GM19035 (cell line): ENCODE data around the gene WFDC12.

ENCODE experiments used
- ATAC-seq: cut with Tn5 transposase; IDR thresholded peaks from one replicate; pipeline ENCODE4 v1.9.1; 2021; ENCODE audit not compliant: unreplicated experiment

Gene WFDC12

GRCh38 chr20:45115829-45116228, 8.4 kb downstream of the WFDC12 start:
- ATAC-seq: no peak

GRCh38 chr20:45115386-45115774, 8.9 kb downstream of the WFDC12 start:
- ATAC-seq: no peak

DNA sequence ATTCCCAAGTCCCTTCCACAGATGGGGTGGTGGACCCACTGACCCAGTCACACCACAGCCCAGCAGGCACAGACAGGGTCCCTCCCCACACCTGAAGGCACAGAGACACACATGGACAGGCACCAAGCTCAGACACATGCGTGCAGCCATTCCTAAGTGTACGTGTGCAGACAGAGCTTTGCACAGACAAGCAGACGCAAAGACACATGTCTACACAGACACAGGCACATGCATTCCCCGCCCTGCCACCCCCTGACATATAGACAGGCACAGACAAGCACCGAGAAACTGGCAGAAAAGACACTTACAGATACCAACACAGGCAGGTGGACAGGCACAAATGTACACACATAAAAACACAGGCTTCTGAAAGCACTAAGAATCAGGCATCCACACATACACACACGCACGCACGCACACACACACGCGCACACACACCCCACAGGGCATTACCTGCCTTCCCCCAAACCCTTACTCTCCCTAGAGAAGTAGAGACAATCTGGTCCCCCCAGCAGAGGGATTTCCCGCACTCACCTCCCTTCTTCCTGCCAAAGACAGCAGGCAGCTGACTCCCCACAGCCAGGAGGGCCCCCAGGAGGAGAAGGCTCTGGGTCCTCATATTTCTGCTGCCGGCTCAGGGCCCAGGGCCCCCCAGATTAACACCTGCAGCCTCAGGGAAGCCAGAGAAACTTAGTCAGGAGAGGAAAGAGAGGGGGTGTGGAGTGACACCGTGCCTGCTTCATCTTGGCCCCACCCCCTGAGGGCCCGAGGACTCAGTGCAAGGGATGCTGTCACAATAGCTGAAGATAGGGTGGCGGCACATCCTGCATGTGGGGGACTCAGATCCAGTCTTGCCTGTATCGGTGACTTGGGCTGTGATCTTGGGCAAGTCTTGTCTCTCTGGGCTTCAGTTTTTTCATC, 9.5 kb downstream of the WFDC12 start, which contains the start of gene WFDC5:
Gene WFDC5 (minus strand): TSS at position 710 of the 921 bp plus-strand sequence. CDS start 91 bp downstream, at position 619.
- ATAC-seq: no peak

- ATAC-seq: no peak
These were observed 10.4 kb downstream of the WFDC12 start for GRCh38 chr20:45113865-45114264.

DNA sequence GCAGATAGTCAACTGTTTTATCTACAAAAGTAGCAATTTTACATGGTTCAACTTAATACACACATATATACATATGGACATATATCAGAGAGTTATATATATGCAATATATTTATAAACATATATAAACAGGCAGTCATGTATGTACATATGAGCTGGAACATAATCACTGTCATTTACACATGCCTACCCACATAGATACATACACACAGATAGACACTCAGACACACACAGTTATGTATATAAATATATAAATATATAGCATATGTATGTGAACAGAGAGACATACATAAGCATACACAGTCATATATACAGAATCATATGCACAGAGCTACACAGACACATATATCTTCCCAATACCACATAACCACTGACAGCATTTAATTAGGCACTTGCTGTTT, 11.5 kb downstream of the WFDC12 start:
- no peak for ATAC-seq

- no peak for ATAC-seq
These were observed 12.3 kb downstream of the WFDC12 start for GRCh38 chr20:45111799-45112471.

DNA sequence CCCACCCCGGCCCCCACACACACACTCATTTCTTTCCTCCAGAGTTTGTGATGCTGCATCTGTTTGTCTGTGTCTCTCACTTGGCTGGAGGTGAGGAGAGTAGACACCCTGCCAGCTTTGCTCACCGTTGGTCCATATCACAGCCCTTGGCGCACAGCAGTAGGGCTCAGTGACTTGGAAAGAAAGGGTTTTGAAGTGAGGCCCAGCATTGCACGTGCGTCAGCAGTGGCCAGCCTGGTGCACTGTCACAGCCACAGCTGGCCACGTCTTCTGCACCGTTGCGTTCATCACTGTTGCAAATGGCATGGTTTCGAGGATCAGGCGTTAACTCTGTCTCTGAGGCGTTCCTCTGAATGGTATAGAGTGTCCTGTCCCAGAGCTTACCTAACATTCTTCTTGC, 13.0 kb downstream of the WFDC12 start:
- no peak for ATAC-seq

DNA sequence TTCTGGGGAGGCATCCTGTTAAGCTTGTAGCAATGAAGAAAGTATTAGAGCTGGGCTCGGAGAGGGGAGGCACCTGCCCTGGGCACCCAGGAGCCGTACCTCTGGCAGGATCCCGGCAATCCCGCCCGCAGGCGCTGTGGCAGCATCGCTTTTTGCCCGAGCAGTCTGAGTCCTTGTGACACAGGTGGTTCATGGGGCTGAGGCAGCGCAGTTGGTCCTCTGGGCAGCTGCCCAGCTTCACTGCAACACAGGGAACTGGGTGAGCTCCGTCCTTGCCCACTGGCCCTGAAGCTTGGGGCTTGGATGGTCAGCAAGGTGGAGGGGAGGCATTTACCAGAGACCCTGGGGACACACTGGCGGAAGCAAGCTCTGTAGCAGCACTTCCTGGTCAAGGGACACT, 14.0 kb downstream of the WFDC12 start:
- no peak for ATAC-seq

DNA sequence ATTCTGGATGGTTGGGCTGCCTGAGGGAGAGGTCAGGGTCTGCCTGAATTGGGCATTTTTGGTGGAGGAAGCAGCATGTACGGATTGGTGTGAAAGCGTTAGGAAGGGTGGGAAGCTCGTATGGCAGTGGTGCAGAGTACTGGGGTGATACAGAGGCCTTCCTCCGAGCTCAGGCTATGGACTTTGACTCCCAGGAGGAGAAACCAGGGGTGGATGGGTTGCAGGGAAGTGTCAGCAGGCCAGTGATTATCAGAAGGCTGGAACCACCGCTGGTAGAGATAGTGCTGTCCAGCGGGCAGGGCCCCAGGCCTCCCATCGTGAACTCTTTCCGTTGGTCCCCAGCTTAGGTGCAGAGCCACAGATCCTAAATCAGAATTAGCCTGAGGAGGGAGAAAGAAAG, 14.6 kb downstream of the WFDC12 start:
- no peak for ATAC-seq

- no peak for ATAC-seq
These were observed 18.9 kb downstream of the WFDC12 start for GRCh38 chr20:45105317-45105716.

GRCh38 chr20:45104786-45105185, 19.5 kb downstream of the WFDC12 start:
- no peak for ATAC-seq

DNA sequence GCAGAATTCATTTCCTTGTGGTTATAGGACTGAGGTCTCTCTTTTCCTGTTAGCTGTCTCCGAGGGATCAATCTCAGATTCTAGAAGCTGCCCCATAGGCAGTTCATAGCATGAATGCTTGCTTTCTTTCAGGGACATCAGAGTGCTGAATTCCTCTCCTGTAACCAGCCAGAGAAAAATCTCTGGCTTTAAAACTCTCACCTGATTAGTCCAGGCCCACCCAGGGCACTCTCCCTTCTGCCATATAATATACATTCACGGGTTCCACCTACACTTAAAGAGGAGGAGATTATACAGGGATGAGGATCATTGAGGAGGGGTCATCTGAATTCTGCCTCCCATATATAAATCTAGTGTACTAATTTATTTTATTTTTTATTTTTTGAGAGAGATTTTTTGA, 21.2 kb downstream of the WFDC12 start:
- no peak for ATAC-seq

GRCh38 chr20:45101333-45101850, 22.9 kb downstream of the WFDC12 start:
- no peak for ATAC-seq

DNA sequence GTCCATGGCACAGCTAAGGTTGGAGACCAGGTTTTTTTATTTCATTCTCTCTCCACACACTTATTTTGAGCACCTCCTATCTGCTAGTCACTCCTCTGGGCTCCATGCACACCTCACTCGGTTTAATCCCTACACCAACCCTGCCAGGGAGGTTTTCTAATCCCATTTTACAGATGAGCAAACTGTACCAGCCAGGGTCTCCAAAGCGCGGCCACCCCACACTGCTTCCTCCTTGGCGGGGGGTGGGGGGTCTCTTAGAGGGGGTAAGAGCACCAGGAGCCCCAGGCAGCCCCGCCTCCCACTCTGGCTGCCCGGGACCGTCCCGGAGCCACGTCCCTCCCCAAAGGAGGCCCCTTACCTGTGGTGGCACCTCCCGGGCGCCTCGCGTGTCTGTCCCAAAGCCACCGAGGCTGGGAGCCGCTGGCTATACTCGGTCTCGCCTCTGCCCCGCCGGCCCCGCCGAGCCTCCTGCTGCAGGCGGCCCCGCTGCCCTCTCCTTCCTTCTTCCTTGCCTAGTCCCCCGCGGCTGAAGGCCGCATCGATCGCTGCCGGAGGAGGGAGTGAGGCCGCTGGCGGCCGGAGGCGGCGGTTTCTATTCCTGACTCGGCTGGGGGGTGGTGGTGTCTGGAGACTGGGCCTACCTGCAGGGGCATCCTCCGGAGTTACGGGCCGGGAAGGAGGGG, 23.6 kb downstream of the WFDC12 start, which contains the start of gene KCNS1:
Gene KCNS1 (minus strand): TSS at position 565 of the 683 bp plus-strand sequence. CDS start 1,891 bp downstream, outside the sequence.
- ATAC-seq: no peak

DNA sequence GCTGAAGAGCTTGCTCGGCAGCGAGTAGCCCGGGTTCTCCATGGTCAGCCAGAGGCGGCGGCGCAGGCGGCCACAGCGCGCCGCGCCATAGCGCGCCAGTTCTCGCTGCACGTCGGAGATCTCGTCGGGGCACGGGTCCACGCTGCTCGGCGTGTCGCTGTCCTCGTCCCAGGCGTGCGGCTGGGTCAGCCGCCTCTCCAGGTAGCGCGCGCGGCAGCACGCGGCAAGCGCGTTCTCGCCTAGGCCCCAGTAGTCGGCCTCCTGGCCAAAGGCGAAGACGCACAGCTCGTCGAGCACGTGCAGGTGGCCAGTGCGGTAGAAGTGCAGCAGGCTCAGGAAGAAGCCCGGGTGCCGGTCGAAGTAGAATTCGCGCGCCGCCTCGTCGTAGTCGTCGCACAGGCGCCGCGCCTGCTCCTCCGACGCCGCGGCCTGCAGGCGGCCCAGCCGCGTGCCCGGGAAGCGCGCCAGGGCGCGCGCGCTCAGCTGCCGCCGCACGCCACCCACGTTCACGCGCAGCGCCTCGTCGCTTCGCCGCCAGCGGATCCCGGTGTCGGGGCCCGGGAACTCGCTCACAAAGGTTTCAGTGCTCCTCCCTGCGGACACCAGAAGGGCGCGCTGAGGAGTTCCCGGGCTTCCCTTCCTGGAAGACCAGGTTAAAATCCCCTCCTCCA, 26.0 kb downstream of the WFDC12 start:
- no peak for ATAC-seq

- no peak for ATAC-seq
These were observed 26.7 kb downstream of the WFDC12 start for GRCh38 chr20:45097485-45098102.

GRCh38 chr20:45096781-45097180, 27.5 kb downstream of the WFDC12 start:
- ATAC-seq: no peak

GRCh38 chr20:45095805-45096238, 28.4 kb downstream of the WFDC12 start:
- ATAC-seq: no peak

GRCh38 chr20:45094864-45095574, 29.2 kb downstream of the WFDC12 start:
- no peak for ATAC-seq

DNA sequence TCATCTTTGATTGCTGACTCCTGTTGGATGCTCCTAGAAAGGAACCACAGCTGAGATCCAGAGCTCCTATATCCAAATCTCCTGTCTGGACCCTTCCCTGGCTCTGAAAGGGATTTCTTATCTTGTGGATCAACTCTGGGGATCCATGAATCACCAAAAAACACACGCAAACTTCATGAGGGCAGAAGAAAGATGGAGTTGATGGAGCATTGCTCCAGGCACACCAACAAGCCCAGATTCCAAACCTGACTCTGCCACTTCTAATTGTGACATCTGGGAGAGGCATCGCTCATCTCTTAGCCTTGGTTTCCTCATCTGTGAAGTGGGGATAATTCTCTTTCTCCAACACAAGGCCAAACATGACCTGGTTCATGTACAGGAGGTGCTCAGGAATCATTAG, 30.1 kb downstream of the WFDC12 start:
- no peak for ATAC-seq
